Measurements from ENCODE around the gene EXOG.
A peak's percentile ranks its signal among the peaks of the same experiment; 100 is the strongest.

The EXOG gene

DNA sequence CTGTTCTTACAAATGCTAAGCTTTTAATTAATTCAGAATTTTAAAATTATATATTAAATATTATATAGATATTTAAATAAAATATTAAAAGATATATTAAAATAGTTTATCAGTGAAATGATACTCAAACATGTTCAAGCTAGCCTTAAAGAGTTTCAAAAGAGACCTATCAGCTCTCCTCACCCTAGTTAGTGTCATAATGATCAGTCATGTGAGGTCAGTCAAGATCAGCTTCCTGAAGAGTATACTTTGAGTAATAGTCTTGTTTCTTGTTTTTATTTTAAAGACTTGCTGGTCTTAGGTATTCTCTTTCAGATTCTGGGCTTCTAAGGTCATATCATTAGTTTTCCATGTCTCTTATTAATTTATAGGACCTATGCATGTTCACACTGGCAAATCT lies 14.5 kb downstream of the EXOG start:
- no peak for DNase-seq (ENCODE audit: low spot score)

DNA sequence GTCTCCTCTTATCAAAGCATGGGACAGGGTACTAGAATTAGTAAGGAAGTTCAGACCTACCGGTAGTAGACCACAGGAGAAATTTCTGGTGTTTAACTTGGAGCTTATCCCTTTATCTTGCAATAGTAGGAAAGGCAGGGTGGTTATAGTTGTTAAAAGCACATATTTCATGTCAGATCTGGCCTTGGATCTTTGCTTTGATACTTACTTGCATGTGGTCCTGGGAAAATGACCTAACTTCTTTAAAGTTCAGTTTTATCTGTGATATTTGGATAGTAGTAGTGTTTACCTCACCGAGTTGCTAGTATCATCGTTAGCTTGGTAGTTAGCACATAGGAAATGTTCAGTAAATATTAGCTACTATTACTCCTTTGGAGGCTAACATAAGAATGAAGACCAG lies 15.4 kb downstream of the EXOG start:
- DNase-seq (ENCODE audit: low spot score): no peak

DNA sequence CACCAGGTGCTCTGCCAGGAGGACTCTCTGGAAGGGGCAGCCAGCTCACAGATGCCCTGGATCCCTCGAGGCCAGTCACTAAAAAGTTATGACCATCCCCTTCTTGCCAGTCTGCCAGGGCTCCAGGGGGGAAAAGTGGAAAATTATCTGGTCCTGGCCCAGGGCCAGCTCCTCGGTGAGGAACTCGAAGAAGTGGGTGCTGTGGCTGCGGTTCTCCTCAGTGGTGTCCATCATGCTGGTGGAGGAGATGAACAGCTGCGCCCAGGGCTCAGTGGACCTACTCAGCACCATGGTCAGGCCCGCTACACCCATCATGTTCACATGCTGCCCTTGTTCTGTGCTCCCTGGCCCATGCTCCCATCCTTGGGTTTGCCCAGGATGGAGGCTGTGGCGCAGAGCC lies 19.2 kb downstream of the EXOG start:
- DNase-seq (ENCODE audit: low spot score): no peak

DNA sequence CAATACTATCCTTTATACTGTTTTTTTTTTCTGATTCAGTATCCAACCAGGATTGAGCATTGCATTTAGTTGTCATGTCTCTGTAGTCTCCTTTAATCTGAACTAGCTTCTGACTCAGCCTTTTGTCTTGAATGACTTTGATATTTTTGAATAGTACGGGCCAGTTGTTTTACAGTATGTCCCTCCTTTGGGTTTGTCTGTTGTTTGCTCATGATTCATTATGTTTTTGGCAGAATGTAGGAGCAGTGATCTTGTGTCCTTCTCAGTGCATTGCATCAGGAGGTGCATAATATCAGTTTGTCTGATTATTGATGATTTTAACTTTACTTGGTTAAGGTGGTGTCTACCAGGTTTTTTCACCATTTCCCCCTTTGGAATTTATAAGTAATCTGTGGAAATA lies 20.5 kb downstream of the EXOG start:
- DNase-seq (ENCODE audit: low spot score): no peak

DNA sequence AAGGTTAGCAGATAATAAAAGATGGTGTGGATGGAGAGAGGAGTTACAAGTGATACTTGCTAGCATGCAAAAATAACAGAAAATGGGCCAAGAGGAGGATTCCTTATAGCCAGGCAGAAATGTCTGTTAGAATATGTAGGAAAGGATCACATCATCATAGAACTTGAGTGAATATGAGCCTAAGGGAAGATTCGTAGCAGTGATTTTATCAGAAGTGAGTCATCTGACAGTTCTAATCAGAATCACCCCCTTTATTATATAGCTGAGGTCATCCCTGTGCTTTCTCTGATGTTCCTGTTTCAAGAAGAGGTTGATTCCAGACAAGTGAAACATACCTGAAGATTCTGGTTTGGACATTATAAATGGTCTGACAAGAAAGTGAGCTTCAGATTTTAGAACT lies 22.9 kb downstream of the EXOG start:
- no peak for DNase-seq (ENCODE audit: low spot score)

DNA sequence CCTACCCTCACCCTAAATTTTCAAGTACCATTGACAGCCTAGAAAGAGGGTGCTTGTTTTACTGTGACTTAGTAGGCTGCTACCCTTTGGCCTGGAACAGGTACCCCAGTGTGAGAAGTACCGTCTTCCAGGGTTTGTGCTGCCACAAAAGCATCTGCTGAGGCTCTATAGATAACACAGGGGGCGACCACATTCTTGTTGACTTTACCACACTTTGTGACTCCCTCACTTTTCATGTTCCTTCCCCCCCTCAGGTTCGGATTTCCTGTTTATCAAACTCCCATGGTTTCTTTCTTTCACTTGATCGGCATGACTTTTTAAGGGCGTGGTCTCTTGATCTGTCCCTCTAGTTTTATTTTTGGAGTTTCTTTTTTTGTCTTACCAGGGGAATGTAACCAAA lies 23.5 kb downstream of the EXOG start:
- no peak for DNase-seq (ENCODE audit: low spot score)

DNA sequence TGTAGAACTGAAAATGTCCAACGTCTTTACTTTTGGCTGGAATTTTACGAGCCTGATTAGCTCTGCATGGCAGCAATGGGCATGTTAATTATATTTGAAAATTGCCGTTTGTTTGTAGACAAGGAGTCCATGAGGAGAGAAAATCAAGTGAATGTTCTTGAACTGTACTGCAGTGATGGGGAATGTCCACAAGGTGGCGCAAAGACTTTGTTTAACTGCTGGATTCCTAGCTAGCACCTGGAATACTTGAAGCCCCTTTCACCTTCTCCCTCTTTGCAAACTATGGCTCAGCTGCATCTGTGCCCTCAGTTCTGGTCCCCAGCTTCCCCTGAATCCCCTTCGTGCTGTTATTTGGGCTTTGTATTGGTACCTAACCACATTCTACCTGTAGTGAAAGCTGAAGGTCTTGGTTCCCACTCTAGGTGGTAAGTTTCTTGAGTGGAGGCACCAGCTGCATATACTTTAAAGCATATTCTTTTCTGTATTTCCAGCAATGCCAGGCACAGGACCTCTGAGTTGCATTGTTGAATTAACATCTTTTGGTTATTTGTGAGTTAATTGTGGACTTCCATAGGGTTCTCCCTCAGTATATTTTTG lies 25.3 kb downstream of the EXOG start:
- peak; percentile 63 for DNase-seq (ENCODE audit: low spot score)

DNA sequence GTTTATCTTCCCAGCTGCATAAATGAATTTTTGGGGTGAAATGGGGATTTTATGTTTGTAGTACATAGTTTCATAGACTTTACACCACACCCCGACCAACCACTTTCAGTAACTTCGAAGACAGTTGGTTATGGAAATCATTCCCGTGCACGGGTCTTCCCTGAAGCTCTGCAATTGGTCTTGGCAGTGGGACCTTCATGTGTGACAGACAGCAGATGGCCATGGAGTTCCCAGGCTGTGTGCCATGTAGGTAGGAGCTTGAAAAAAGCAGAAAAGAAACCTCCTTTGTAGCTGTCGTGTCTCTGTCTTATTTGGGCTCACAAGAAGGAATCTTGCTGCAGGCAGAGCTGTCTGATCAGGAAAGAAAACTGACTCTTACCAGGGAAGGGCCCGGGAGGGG lies 25.9 kb downstream of the EXOG start:
- DNase-seq (ENCODE audit: low spot score): no peak

DNA sequence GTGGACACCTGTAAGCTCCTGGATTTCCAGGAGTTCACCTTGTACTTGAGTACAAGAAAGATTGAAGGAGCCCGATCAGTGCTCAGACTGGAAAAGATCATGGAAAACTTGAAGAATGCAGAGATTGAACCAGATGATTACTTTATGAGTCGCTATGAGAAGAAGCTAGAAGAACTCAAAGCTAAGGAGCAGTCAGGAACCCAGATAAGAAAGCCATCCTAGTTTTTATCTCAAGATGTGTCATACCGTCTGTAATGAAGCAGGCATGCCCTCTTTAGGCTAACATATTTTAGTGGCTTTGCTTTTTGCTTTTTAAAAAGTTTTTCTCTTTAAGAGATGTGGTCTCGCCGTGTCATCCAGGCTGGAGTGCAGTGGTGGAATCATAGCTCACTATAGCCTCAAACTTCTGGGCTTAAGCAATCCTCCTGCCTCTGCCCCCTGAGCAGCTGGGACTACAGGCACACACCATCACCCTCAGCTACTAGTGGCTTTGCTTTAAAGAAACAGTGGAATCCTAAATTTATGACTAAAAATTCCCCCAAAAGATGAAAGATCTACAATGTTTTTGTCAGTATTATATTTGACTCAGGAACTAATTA lies 28.1 kb downstream of the EXOG start:
- DNase-seq (ENCODE audit: low spot score): no peak

DNA sequence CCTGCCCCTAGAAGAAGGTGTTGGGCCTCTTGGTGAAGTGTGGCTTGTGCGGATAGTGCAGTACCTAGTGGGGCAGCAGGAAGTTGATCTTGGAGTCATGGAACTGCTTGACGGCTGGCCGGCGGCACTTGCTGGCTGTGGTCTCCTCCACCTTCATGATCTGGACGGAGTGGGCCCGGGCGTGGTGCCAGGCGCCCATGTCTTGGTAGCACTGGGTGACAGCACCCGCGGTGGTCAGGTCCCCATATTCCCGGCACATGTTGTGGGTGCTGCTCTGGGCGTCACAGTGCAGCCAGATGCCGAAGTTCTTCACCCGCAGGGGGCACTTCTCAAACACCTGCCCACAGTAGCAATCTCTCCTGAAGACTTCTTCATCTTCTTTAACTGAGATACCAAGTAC lies 30.7 kb downstream of the EXOG start:
- no peak for DNase-seq (ENCODE audit: low spot score)

DNA sequence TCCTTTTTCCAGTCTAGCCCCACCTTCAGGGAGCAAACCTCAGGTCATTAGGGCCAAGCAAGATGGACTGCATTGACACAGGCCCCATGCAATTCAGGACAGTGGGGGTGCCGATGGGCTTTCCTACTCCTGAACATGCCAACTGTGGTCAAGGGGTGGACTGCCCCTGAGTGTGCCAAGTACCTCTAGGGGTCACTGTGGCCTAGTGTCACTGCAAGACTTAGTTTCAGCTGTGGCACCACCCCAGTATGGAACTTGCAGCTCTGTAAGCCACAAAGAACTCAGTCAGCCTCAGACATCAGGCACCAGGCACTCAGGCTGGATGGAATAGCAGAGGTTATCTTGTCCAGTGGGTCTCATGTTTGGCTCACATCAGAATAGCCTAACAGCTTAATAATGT lies 32.3 kb downstream of the EXOG start:
- DNase-seq (ENCODE audit: low spot score): no peak

DNA sequence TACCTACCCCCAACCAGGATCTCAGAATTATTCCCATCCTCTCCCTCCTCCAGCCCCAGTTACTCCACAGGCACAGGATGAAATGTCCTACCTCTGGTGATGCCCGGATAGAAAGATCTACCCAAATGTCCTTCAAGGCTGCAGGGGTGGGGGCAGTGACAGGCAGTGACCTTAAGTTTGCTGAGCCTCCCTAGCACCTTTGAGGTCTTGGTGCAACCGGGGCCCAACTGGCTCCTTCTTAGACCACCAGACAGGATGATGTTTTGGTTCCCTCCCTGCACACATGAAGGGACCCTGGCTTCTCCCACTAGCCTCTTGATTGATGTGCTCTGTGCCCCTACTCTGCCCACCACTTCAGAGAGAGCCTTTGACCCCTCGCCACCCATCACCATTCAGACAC lies 36.4 kb downstream of the EXOG start:
- DNase-seq (ENCODE audit: low spot score): no peak

DNA sequence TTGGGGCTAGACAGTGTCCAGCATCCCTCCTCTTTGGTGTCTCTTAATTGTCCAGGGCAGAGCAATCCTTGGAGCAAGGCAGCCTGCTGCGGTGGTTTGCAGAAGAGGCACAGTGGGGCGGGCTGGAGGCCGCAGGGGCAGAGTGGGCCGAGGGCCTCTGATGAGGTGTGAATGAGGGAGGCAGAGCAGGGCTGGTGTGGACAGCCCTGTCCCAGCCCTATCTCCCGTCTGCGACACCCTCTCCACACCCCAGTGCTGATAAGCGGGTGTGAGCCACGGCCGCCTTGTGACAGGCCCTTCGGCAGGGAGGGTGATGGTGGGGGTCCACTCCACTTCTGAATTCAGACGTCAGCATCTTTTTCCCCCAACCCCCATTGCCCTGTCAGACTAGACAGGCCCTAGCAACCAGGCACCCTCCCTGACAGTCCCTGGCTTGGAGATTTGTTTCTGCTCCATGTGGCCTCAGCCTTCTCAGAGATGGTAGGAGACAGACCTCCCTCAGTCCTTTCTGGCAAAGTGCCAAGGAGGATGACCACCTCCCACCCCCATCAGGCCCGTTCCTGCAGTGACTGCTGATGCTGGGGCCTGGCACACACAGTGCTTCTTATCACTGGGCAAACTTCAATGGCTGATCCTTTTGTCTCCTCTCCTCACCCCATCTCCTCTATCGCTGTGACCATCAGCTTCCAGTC lies 37.3 kb downstream of the EXOG start:
- DNase-seq (ENCODE audit: low spot score): no peak

DNA sequence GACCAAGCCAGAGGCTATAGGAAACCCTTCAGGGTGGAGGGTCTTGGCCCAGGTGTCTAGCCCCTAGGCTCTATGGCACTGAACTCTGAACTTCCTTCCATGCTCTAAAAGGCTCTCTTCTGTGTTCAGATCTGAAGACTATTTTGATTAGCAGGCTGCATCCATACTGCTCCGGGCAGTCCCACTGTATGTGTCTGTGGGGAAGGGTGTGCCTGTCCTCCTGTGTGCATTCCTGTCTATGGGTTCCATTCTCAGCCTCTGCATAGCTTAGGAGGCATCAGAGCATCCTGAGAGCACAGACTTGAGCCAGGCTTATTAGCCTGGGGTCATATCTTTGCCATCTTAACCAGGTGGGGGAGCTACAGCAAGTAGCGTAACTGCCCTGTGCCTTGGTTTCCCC lies 38.0 kb downstream of the EXOG start:
- DNase-seq (ENCODE audit: low spot score): no peak

DNA sequence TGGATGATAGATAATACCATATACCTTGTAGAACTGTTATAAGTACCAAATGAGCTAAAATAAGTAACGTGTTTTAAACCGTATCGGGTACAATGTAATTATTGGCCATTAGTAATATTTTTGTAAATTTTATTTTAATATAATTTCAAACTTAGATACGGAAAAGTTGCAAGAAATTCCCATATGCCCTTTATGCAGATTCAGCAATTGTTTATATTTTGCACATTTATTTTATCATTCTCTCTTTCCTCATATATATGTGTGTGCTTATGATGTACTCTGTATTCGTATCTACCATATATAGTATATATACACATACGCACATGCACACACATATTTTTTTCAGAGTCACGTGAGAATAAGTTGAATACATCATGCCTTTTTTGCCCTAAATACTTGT lies 38.5 kb downstream of the EXOG start:
- no peak for DNase-seq (ENCODE audit: low spot score)

DNA sequence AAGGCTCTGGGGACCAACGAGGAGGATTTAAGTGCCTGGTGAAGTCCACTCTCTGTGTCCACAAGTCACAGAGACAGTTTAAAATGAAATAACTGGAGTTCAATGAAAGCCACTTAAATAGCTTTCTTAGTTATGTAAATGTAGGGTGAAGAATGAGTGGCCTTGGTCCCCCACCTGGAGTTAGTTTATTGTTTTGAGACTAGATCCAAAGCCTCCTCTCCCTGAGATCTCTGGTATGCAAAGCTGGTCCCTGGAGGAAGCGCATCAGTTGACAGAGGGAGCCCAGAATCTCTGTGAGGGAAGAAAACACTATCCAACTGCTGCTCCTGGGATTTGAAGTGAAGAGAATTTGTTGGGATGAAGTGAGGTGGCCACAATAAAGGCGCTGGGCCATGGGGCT lies 40.5 kb downstream of the EXOG start:
- no peak for DNase-seq (ENCODE audit: low spot score)

DNA sequence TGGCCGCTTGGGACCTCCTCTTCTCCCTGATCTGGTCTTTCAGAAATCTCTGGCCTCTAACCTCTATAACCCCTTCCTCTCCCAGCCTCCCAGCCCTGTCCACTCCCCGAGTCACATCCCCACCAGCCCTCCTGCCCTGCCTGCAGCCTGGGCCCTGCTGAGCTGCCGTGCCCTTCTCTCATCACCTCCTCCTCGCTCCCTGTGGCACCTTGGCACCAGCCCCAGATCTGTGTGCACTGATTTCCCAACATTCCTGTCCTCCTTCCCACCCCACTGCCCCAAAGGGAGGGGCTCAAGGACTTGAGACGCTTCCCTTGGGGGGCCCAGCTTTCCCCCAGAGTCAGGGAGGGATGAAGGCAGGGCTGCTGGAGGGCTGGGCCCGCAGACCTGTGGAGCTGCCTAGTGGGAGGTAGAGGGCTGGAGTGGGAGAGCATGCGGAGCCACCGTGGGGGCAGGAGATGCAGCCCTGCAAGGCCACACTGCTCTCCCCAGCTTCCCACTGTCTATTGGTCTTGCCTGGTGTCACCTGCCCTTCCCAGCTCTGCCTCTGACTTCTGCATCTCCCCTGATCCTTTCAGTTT lies 42.7 kb downstream of the EXOG start:
- DNase-seq (ENCODE audit: low spot score): no peak

DNA sequence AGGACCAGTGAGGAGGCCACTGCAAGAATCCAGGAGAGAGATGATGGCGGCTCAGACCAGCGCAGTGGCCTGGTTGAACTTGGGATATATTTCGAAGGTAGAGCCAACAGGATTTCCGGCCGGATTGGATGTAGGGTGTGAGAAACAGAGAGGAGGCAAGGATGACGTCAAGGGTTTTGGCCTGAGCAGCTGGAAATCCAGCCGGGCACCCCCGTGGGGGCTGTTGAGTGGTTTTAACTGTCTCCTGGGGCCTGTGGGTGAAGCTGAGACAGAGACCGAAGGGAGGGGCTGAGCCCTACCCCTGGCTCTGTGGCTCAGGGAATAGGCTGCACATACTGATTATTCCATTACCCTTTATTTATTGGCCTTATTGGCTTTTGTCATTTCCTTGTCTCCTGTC lies 45.7 kb downstream of the EXOG start:
- no peak for DNase-seq (ENCODE audit: low spot score)

DNA sequence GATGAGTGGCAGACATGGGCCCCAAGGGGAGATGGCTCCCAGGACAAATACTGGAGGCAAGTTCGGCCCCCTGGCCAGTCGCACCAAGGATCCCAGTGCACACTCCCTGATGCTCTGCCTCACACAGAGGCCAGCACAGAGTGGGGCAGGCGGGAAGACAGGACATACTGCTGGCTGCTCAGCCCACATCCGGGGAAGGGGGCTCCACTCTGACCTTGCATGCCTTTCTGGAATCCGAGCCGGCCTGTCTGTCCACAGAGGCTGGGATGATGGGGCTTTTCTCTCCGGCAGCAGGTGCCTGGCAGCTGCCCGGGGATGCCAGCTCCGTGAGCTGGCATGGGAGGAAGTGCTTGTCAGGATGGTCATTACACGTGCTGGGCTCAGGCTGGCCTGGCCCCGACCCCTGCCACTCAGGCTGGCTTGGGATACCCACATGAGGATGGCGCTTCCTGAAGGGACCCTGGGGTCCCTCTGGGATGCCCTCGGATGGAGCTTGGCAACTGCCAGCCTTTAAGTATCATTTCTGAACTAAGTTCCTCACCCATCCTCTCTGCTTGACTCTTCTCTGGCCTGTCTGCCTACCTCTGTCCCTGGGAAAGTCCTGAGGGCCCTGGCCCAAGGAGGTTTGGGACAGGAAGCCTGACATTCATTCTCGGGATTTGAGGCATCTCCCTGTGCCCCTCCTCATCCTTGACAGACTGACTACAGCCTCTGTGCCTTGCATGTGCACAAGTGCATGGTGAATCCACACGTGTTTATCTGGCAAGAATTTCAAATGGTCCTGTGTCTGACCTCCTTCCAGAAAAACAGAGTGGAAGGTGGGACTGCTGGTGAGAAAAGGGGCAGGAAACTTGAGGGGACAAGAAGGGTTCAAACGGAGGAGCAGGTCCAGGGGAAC lies 46.5 kb downstream of the EXOG start:
- DNase-seq (ENCODE audit: low spot score): no peak

DNA sequence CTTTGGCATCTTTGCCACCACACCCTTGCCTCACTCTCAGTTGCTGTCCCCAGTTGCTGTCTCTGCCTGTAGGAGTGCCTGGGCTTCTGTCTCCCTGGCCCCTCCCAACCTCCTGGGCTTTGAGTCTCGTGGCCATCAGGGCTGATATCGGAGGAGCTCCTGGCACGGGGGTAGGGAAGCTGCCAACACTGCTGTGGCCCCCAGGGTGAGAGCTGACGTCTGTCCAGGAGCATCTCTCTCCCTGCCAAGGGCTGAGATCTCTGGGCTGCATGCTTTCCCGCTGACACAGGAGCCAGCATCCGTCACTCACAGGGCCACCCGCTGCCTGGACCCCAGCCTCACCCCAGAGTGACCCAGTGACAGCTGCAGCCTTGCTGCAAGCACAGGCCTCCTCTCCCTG lies 47.4 kb downstream of the EXOG start:
- DNase-seq (ENCODE audit: low spot score): no peak

DNA sequence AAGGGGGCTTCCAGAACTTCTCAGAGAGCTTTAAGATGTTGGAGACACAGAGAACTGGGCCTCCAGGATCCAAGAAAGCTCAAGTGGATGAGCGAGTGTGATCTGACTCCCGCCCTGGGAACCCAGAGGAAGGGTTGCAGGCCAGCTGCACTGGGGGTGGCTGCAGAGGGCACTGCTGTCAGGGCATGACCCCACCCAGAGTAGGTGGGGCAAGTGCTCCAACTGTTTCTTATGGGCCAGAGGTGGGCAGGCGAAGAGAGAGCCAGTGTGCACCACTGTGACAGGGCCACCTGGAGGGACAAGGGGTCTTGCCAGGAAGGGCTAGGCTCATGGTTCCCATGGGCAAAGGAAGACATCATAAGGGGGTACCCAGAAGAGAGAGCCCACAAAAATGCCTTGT lies 48.8 kb downstream of the EXOG start:
- no peak for DNase-seq (ENCODE audit: low spot score)

DNA sequence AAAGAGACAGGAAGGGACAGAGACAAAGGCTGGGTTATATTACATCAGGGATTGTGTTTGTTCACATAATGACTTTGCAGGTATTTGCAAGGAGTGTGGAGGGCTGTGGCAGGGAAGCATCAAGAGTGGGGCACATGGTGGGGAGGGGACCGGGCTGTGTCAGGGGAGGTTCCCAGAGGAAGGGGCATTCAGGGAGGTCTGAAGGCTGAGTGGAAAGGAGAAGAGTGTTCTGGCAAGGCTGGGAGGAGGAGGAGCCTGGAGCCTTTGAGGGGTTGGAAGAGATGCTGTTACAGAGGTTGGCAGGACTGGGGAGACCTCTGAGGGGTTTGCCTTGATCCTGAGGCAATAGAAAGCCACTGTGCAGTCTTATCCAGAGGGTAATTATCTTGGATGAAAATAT lies 49.4 kb downstream of the EXOG start:
- no peak for DNase-seq (ENCODE audit: low spot score)

DNA sequence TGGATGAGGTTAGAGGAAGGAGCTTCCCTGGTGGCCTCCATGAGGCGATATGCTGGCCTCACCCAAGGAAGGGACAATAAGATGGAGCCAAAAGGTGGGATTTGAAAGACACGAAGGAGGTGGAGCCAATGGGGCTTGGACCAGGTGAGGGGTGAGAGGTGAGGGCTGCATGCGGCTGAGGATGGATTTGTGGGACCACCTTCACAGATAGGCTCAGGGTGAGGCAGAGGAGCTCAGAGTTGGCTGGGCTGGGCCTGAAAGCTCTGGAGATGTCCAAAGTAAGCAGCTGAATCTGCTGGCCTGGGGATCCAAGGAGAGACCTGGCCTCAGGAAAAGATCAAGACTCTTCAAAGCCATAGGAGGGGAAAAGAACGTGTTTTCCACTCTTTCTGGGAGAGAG lies 49.8 kb downstream of the EXOG start:
- DNase-seq (ENCODE audit: low spot score): no peak
